ENCODE measurements around the gene AIF1. TPM values are rescaled to one million over a fixed set of nuclear protein-coding genes. Genes with fewer than 3 reads are reported as not detected.

Gene AIF1
- total RNA-seq, 1 donor from 2014 or later: 15.2 TPM

GRCh38 chr6:31663126-31663960, 48.3 kb downstream of the AIF1 start:
- intact Hi-C loops (cut with micrococcal nuclease): no loop called here
- peak overlapping the region; percentile 96 for H3K27ac ChIP-seq (replicated peaks)
- H3K4me1 ChIP-seq: peaks cover 93% of the 10 kb centered on the region
- H3K9me3 ChIP-seq (replicated peaks): no peaks in the 10 kb centered on the region
- no peak for TF ChIP-seq CTCF (IDR thresholded peaks at IDR 0.05; ENCODE audit: borderline replicate concordance)
- H3K36me3 ChIP-seq: peaks cover 31% of the 10 kb centered on the region
- H3K4me3 ChIP-seq: peak overlapping the region; percentile 78
- H3K27me3 ChIP-seq (ENCODE audit: low read depth): no peaks in the 10 kb centered on the region
- no peak for DNase-seq

GRCh38 chr6:31663961-31664789, 49.1 kb downstream of the AIF1 start:
- intact Hi-C loops (cut with micrococcal nuclease): no loop called here
- H3K4me1 ChIP-seq: peaks cover 89% of the 10 kb centered on the region
- no peak for TF ChIP-seq CTCF (IDR thresholded peaks at IDR 0.05; ENCODE audit: borderline replicate concordance)

GRCh38 chr6:31664790-31665500, 49.9 kb downstream of the AIF1 start, which contains the start of gene GPANK1:
GPANK1 (minus strand) TSS chr6:31664997; CDS start chr6:31664478, 519 bp downstream.
- no peak for TF ChIP-seq CTCF (IDR thresholded peaks at IDR 0.05; ENCODE audit: borderline replicate concordance)
- Histone ChIP-seq H3K4me1 (peaks cover 81% of the 10 kb centered on the region), H3K27me3 (ENCODE audit: low read depth) (no peaks in the 10 kb centered on the region), H3K4me3 (peak within 1 kb of the TSS; percentile 78), H3K9me3 (replicated peaks) (no peaks in the 10 kb centered on the region), H3K27ac (replicated peaks) (peak within 1 kb of the TSS; percentile 96), H3K36me3 (peaks cover 47% of the 10 kb centered on the region)
- intact Hi-C loops (cut with micrococcal nuclease): no loop called here
- DNase-seq: peak; percentile 89

More at GRCh38 chr6:31663961-31664789, 49.1 kb downstream of the AIF1 start:
- H3K9me3 ChIP-seq (replicated peaks): no peaks in the 10 kb centered on the region
- peak overlapping the region; percentile 96 for H3K27ac ChIP-seq (replicated peaks)
- no peak for DNase-seq
- H3K36me3 ChIP-seq: peaks cover 39% of the 10 kb centered on the region
- H3K27me3 ChIP-seq (ENCODE audit: low read depth): no peaks in the 10 kb centered on the region
- peak overlapping the region; percentile 78 for H3K4me3 ChIP-seq

- Histone ChIP-seq H3K9me3 (replicated peaks) (no peaks in the 10 kb centered on the region), H3K4me3 (peak within 1 kb of the TSS; percentile 78), H3K27ac (replicated peaks) (peak within 1 kb of the TSS; percentile 96), H3K36me3 (peaks cover 55% of the 10 kb centered on the region), H3K4me1 (peaks cover 73% of the 10 kb centered on the region), H3K27me3 (ENCODE audit: low read depth) (no peaks in the 10 kb centered on the region)
- peak; percentile 99 for DNase-seq
- intact Hi-C loops (cut with micrococcal nuclease): no loop called here
- TF ChIP-seq CTCF (IDR thresholded peaks at IDR 0.05; ENCODE audit: borderline replicate concordance): no peak
Measured at GRCh38 chr6:31665501-31666336, 50.7 kb downstream of the AIF1 start, which contains the start of gene CSNK2B. CSNK2B (plus strand) TSS chr6:31666080; CDS start chr6:31666832, 752 bp downstream.

Data from left ventricle myocardium inferior (tissue), 1 donor.